ENCODE measurements around the gene SIGLEC8.
"Not testable (repeated sequence)": the region's sequence is repeated elsewhere in the genome, so short reads cannot be mapped to it uniquely, and the experiment has no call there.

The SIGLEC8 gene

DNA sequence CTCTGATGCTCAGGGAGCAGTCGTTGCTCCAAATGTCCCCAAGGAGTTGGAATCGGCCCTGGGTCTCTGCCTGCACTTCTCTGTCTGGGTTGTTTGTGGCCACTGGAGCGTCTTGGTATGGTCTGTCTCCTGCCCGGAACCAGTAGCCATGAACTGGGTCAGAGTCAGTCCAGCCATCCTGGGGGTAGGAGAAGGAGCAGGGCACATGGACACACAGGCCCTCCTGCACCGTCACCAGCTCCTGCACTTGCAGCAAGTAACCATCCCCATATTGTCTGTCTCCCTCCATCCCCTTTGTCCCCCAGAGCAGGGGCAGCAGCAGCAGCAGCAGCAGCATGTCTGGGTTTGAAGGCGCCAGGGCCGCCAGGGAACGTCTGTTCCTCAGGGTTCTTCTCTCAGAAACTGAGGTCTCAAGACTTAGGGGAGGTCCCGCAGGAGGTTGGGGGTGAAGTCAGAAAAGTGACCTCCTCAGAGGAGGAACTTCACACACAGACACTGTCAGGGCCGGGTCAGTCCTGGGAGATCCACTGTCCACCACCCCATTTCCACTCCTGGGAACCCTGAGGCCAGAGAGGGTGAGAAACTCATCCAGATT is at the start of gene SIGLEC8:
SIGLEC8 (minus strand) TSS at position 404 of the 595 bp plus-strand sequence; CDS start at position 337, 67 bp downstream.
- DNase-seq = no peak

- no peak for DNase-seq
Observed at GRCh38 chr19:51507640-51508058, 49.4 kb upstream of the SIGLEC8 start.

DNA sequence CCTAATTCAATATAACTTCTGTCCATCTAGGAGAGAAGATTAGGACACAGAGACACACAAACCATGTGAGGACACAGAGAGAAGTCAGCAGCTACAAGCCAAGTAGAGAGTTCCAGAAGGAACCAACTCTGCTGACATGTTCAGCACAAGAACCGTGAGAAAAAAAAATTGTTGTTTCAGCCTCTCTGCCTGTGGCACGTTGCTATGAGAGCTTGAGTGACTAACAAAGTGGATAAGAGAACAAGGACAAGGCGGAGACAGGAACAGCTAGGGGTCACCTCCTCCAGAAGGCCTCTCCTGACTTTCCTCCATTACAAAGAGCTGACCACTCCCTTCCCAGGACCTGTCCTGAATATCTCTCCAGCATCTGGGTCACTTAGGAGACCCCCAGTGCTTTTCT is 48.9 kb upstream of the SIGLEC8 start:
- DNase-seq = no peak

GRCh38 chr19:51505904-51506303 is 47.6 kb upstream of the SIGLEC8 start:
- DNase-seq = no peak

DNA sequence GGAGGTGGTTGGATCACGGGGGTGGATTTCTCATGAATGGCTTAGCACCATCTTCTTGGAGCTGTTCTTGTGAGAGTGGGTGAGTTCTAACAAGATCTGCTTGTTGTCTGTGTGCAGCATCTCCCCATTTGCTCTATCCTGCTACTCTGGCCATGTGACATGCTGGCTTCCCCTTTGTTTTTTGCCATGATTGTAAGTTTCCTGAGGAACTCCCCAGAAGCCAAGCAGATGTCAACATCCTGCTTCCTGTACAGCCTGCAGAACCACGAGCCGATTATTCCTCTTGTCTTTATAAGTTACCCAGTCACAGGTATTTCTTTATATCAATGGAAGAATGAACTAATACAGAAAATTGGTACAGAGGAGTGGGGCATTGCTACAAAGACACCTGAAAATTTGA is 45.6 kb upstream of the SIGLEC8 start:
- no peak for DNase-seq

GRCh38 chr19:51503286-51503817 is 45.1 kb upstream of the SIGLEC8 start:
- DNase-seq = no peak

GRCh38 chr19:51501594-51502263 is 43.5 kb upstream of the SIGLEC8 start, which contains the start of gene SIGLEC12:
Gene SIGLEC12 (minus strand): TSS chr19:51501800. CDS start chr19:51501733, 67 bp downstream.
- peak; percentile 49 for DNase-seq

- not testable (repeated sequence) for DNase-seq
Observed at GRCh38 chr19:51500931-51501330, 42.7 kb upstream of the SIGLEC8 start.

- no peak for DNase-seq
Observed at GRCh38 chr19:51497666-51498065, 39.4 kb upstream of the SIGLEC8 start.

- no peak for DNase-seq
Observed at GRCh38 chr19:51493776-51494175, 35.5 kb upstream of the SIGLEC8 start.

DNA sequence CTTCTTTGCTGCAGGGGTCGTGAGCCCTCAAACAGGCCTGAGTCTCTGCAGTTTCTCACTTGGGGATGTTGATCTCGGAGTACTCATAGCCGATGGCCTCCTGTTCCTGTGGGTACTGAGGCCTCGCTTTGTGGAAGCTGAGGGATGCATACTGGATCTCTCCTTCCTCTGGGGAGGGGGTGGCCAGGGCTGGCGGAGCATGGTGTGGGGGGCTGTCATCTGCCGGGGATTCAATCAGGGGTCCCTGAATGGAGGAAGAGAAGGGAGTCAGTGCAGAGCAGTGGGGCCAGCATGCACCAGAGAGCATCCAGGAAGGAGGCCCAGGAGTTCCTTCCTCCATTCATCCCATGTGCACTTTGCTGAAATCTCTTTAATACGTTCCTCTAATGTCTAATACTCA is 33.3 kb upstream of the SIGLEC8 start:
- DNase-seq = no peak

DNA sequence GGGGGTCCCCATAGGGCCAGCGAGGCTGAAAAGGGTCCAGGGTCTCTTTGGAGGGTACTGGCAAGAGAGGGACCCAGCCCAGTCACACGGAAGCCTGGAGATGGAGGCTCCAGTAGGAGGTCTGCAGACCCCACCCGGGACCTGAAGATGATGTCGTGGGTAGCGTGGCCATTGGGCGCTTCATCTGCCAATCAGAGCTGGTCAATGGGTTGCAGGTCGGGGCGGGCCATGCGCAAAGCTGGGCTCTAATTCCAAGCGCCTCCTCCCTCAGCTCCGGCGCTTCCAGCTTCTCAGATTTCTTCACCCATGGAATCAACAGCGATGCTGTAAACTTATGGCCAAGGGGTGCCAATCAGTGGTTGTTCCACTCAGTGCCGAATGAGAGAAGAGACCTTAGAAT is 32.4 kb upstream of the SIGLEC8 start:
- no peak for DNase-seq

- DNase-seq = no peak
Observed at GRCh38 chr19:51489113-51489512, 30.9 kb upstream of the SIGLEC8 start.

- no peak for DNase-seq
Observed at GRCh38 chr19:51488491-51488890, 30.2 kb upstream of the SIGLEC8 start.

- DNase-seq = no peak
Observed at GRCh38 chr19:51485960-51486660, 27.9 kb upstream of the SIGLEC8 start.

DNA sequence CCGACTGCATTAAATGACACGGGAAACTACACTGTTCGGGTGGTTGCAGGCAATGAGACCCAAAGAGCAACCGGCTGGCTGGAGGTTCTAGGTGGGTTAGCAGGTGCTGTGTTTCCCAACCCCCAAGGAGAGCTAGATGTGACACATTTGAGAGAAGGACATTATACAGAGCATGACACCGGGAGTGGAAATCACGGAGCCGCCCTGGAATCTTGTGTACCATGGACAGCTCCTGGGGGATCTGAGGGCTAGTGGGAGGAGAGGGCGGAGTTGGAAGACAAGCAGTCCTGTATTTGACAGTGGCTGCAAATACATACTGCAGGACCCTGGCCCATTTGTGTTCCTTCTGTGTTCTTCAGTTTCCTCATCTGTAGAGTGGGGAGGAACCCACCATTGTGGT is 22.3 kb upstream of the SIGLEC8 start:
- DNase-seq = peak; percentile 51

GRCh38 chr19:51479531-51480331 is 21.5 kb upstream of the SIGLEC8 start:
- no peak for DNase-seq

DNA sequence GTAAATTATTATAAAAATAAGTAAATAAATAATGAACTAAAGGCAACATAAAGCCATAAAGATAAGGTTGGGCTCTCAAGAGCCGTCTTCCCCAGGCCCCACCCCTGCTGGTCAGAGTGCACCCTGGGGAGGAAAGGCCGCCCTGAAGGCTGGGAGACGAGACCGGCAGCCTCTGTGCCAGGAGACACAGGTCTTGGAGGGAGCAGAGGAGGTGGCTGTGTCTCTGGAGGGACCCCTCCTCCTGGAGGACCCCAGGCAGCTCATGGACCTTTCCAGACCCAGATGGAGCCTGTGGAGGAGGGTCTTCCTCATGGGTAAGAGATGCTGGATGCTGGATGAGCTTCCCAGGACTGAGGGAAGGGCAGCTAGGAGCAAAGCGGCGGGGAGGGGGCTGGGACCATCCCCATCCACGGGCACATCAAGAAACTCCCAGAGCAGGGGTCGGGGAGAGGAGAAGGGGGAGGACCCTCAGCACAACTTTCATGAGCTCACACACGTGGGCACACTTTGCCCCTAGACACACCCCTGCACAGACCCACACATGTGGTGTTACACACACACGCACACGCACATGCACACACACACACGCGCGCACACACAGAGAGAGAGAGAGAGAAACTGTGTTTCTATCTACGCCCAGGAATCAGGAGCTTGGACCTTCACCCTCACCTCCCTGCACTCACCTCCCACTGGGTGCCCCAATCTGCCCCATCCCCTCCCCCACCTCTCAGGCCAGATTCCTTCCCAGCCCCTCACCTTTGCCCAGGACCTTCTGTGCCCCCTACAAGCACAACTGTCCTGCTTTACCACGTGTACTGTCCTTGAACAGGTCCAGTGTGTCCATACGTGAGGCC is 20.4 kb upstream of the SIGLEC8 start, which contains the start of gene CEACAM18:
CEACAM18 (plus strand) TSS at position 159 of the 854 bp plus-strand sequence.
- DNase-seq = no peak

GRCh38 chr19:51477344-51477743 is 19.1 kb upstream of the SIGLEC8 start:
- DNase-seq = no peak

DNA sequence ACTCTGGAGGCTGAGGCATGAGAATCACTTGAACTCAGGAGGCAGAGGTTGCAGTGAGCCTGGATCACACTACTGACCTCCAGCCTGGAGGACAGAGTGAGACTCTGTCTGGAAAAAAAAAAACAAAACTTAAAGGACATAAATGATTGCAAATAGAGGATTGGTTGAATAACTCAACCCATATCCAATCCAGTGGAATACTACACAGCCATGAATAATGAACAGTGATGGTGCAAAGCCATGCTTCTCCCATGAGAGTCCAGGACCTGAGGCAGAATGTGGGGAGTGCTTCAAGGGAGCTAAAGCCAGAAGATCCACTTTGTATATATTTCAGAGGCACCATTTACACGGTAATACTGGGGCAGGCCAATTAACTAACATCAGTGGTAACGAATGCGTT is 17.9 kb upstream of the SIGLEC8 start:
- no peak for DNase-seq

DNA sequence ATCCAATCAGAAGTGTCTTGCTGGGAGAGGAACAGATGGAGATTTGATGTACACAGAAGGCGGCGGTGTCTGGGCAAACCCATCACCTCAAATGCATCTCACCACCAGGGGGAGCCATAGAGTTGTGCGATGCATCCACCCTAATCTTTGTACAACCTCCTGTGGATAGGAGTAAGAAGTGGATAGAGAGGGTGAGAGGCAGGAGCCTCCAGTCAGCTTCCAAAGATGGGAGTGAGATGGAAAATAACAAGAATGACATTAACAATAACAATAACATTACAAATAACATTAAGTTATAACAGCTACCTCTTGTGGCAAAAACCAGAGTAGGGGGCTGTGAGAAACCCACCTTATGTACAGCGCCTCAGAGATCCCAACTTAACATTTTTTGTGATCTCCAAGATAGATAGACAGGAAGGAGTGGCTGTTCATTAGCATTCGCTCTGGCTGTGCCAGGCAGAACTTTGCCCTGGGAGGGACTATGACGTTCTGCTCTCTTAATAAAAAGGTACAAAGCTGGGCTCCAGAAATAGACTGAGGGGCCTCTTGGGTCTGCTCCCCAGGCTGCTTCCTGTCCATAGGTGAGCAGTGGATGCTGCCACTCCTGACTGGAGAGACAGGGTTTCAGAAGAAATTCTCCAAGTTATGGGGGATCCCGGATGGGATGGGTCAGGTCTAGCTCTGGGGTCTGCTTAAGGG is 14.9 kb upstream of the SIGLEC8 start:
- peak; percentile 82 for DNase-seq
